ENCODE results near the gene DNASE1L1. TPM values are rescaled to one million over a fixed set of nuclear protein-coding genes. Genes with fewer than 3 reads are reported as not detected.

The DNASE1L1 gene
- total and polyA plus RNA-seq, 2 of the 13 experiments (the other 11 are each of a cell fraction or from before 2014, with no cell fraction given), result 4.7 to 12.3 TPM

DNA sequence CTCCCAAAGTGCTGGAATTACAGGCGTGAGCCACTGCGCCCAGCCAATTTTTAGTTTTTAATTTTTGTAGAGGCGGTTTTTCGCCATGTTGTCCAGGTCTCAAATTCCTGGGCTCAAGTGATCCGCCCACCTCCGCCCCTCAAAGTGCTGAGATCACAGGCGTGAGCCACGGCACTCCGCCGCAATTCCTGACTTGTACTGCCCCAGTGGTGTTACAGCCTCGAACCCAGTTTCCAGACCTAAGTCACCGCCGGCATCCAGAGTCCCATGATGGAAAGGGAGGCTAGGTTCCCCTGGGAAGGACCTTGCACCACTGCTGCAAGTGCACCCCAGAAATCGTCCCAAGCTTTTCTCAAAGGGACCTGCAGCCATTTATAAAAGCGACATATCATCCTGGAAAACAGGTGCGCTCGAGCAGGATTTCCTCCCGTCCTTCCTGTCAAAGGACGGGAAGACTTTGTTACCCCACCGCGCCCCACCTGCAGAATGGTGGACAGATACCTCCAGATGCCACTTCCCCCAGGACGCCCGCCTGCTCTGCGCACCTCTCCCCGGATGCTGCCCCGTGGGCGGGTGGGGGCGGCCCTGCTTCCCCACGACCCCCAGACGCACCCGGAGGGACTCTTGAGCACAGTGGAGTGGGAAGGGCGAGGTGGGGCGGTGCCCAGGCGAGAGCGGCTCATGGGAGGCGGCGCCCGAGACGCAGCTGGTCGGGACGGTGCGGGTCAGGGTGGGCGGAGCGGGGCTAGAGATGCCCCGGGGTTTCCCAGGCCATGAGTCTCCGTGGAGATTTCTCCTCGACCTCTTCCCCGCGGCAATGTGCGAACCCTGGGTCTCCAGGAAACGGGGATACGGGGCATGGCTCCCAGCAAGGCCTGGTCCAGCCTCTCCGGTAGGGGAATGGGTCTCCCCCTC, 11.8 kb downstream of the DNASE1L1 start (continued):
- TF ChIP-seq, protein P1, sequence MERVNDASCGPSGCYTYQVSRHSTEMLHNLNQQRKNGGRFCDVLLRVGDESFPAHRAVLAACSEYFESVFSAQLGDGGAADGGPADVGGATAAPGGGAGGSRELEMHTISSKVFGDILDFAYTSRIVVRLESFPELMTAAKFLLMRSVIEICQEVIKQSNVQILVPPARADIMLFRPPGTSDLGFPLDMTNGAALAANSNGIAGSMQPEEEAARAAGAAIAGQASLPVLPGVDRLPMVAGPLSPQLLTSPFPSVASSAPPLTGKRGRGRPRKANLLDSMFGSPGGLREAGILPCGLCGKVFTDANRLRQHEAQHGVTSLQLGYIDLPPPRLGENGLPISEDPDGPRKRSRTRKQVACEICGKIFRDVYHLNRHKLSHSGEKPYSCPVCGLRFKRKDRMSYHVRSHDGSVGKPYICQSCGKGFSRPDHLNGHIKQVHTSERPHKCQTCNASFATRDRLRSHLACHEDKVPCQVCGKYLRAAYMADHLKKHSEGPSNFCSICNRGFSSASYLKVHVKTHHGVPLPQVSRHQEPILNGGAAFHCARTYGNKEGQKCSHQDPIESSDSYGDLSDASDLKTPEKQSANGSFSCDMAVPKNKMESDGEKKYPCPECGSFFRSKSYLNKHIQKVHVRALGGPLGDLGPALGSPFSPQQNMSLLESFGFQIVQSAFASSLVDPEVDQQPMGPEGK (CRISPR knock-in tag; IDR thresholded peaks at IDR 0.05), result peak; percentile 69
- TF ChIP-seq ZNF160 (CRISPR knock-in tag; IDR thresholded peaks at IDR 0.05) (no peak), PCBP2 (optimal IDR thresholded peaks at IDR 0.05; ENCODE audit: low read depth, low read length, poor library complexity, severe bottlenecking) (no peak), PHF8 (CRISPR knock-in tag; IDR thresholded peaks at IDR 0.05) (peak; percentile 41; the same call in 1 of the 2 replicates), NFIB (CRISPR knock-in tag; IDR thresholded peaks at IDR 0.05; ENCODE audit: borderline replicate concordance) (no peak), MEF2D (CRISPR knock-in tag; IDR thresholded peaks at IDR 0.05) (peak; percentile 1; the same call in 1 of the 2 replicates), RBFOX2 (IDR thresholded peaks at IDR 0.05; ENCODE audit: low read depth, low read length) (peak; percentile 84), ZNF12 (CRISPR knock-in tag; IDR thresholded peaks at IDR 0.05) (peak; percentile 26; the same call in 1 of the 2 replicates), AKAP8 (CRISPR knock-in tag; IDR thresholded peaks at IDR 0.05) (0 out of 2 replicates have a peak, but pooled peaks have one; percentile 4), RARA (CRISPR knock-in tag; IDR thresholded peaks at IDR 0.05) (0 out of 2 replicates have a peak, but pooled peaks have one; percentile 14), ZNF614 (CRISPR knock-in tag; IDR thresholded peaks at IDR 0.05; ENCODE audit: borderline replicate concordance) (no peak)
- TF ChIP-seq, protein P2, sequence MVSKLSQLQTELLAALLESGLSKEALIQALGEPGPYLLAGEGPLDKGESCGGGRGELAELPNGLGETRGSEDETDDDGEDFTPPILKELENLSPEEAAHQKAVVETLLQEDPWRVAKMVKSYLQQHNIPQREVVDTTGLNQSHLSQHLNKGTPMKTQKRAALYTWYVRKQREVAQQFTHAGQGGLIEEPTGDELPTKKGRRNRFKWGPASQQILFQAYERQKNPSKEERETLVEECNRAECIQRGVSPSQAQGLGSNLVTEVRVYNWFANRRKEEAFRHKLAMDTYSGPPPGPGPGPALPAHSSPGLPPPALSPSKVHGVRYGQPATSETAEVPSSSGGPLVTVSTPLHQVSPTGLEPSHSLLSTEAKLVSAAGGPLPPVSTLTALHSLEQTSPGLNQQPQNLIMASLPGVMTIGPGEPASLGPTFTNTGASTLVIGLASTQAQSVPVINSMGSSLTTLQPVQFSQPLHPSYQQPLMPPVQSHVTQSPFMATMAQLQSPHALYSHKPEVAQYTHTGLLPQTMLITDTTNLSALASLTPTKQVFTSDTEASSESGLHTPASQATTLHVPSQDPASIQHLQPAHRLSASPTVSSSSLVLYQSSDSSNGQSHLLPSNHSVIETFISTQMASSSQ (IDR thresholded peaks at IDR 0.05; ENCODE audit: low read depth), result no peak
- TF ChIP-seq, protein P2 (CRISPR knock-in tag; IDR thresholded peaks at IDR 0.05; ENCODE audit: borderline replicate concordance), result no peak
- TF ChIP-seq, protein P3, sequence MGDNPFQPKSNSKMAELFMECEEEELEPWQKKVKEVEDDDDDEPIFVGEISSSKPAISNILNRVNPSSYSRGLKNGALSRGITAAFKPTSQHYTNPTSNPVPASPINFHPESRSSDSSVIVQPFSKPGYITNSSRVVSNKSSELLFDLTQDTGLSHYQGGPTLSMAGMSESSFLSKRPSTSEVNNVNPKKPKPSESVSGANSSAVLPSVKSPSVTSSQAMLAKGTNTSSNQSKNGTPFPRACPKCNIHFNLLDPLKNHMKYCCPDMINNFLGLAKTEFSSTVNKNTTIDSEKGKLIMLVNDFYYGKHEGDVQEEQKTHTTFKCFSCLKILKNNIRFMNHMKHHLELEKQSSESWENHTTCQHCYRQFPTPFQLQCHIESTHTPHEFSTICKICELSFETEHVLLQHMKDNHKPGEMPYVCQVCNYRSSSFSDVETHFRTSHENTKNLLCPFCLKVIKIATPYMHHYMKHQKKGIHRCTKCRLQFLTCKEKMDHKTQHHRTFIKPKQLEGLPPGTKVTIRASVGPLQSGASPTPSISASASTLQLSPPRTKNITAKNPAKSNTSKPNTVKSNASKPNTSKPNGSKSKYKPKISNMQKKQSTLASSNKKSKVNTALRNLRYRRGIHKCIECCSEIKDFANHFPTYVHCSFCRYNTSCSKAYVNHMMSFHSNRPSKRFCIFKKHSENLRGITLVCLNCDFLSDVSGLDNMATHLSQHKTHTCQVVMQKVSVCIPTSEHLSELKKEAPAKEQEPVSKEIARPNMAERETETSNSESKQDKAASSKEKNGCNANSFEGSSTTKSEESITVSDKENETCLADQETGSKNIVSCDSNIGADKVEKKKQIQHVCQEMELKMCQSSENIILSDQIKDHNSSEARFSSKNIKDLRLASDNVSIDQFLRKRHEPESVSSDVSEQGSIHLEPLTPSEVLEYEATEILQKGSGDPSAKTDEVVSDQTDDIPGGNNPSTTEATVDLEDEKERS (CRISPR knock-in tag; IDR thresholded peaks at IDR 0.05), result 0 out of 2 replicates have a peak, but pooled peaks have one; percentile 15

All from HepG2 (cell line).